DMS114 treated with DMSO at 0.1 percent for 48 hours (cell line): ENCODE measurements around the gene TERB1.

Experiments used
- DNase-seq: peaks from one replicate; lab custom pipeline; 2025; ENCODE audit not compliant: unreplicated experiment; lab: John Stamatoyannopoulos, UW

TERB1 gene

DNA sequence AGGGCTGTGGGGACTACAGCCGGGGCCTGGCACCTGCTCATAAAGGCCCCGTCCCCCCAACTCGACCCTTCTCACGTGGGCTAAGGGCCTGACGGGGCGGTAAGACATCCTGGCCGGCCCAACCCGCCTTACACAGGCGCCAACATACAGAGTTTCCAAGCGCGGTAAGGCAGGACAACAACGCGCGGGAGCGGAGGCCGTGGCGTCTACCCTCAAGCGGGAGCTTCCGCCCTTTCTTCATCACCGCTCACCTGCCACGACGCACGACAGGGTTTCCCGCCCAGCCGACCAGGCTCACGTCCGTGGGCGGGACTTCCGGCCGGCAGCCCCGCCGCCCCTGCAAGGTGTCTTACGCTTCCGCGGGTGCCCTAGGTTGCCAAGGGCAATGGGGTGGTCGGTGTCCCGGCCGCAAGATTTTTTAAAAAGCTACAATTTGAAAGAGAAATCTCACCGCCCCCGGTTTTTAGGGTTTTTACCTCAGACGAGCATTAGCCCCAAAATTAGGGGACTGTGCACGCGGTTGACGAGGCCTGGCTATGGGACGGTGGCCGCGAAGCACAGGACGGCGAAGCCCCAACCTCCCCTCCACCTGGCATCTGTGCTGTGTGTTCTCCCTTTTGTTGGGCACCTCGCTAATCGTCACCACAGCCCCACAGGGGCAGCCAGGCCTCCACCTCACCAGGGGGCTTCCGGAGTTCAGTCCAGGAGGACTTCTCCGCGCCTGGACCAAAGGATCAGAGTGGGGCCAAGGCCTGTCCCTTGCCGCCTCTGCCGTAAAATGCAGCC lies at the start of gene TERB1:
Gene TERB1 (minus strand): TSS at position 265 of the 786 bp plus-strand sequence. CDS start 4,786 bp downstream, outside the sequence.
- no peak for DNase-seq

- no peak for DNase-seq
Measured at GRCh38 chr16:66850115-66850815, 48.9 kb upstream of the TERB1 start.

DNA sequence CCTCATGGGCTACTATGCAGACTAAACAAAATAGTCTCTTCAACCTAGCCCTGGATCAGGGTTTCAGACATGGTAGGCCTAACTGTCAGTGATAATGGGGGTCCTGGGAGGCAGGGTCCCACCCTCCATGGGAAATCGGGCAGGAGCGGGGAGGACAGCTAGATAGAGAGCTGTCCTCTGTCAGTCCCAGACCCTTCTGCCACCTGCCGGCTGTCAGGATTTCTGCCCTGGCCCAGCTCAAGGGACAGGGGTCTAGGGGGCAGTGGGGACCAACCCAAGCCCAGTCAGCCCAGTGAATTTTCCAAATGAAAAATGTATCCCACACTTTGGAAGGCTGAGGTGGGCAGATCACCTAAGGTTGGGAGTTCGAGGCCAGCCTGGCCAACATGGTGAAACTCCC lies 48.2 kb upstream of the TERB1 start:
- DNase-seq: no peak

DNA sequence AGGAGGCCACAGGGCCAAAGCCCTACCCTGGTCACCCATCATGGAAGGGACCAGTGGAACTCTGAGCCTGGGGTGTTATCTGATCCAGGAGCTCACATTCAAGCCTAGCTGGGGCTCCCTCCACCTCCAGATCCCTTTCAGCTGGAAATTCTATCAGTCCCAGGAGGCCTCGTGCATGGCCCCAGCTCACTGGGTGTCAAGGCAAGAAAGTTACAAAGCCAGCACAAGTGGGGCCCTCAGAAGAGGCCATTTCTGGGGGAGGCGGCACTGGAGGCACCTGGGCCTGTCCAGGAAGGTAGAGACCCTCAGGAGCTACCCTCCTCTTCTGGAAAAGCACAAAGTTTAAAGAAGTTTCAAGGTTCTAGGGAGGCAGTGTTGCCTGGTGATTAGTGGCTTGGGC lies 47.6 kb upstream of the TERB1 start:
- no peak for DNase-seq

DNA sequence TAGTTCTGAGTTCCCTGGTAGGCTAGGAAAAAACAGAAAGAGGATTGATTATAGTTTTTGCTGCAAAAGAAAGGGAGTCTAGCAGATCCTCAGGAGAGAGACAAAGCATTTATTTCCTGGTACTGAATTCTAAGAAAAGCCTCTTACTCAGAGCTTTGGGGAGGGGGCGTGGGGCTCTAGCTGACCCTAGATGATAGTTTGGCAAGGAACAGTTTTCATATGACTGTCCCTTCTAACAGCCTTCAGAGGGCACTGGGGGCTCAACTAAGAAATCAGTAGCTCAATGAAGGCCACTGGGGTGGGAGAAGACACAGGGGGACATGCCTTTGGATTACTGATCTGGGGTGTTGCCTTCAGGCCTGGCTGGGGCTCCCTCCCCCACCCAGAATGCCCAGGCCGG lies 46.8 kb upstream of the TERB1 start:
- no peak for DNase-seq

- no peak for DNase-seq
Measured at GRCh38 chr16:66847533-66848067, 46.2 kb upstream of the TERB1 start.

- DNase-seq: no peak
Measured at GRCh38 chr16:66846831-66847230, 45.4 kb upstream of the TERB1 start.

DNA sequence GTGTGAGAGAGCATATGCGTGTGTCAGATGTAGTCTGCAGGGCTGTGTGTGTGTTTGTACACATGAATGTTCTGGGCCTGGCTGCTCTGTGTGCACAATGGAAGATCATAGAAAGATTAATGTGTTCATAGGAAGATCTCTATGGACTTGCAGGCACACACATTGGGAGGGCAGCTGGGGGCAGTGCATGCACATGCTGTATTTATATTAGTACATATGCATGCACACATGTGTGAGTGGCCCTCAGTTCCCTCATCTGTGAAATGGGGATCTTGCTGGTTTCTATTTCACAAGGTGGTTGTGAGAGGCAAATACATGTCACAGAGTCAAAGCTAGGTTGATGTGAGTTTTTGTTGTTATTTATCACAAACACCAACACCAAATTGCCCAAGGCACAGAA lies 44.9 kb upstream of the TERB1 start:
- DNase-seq: no peak

DNA sequence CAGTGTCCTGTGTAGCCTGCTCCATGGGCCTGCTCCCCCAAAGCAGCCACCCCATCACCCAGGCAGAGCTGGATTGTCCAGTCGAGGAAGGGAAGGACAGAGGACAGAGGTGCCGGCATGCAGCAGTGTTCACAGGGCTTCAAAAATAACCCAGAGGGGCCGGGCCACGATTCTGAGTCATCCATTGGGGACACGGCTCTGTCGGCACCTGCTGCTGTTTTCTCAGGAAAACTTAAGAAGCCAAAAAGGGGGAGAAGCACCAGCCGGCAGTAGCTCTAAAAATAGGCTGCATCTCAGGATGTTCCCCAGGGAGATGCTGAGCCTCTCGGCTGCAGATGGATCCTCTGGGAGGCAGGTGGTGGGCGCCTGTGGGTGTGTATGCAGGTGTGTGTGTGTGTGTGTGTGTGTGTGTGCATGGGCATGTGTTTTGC lies 44.4 kb upstream of the TERB1 start:
- no peak for DNase-seq

- DNase-seq: no peak
Measured at GRCh38 chr16:66845080-66845410, 43.7 kb upstream of the TERB1 start.

DNA sequence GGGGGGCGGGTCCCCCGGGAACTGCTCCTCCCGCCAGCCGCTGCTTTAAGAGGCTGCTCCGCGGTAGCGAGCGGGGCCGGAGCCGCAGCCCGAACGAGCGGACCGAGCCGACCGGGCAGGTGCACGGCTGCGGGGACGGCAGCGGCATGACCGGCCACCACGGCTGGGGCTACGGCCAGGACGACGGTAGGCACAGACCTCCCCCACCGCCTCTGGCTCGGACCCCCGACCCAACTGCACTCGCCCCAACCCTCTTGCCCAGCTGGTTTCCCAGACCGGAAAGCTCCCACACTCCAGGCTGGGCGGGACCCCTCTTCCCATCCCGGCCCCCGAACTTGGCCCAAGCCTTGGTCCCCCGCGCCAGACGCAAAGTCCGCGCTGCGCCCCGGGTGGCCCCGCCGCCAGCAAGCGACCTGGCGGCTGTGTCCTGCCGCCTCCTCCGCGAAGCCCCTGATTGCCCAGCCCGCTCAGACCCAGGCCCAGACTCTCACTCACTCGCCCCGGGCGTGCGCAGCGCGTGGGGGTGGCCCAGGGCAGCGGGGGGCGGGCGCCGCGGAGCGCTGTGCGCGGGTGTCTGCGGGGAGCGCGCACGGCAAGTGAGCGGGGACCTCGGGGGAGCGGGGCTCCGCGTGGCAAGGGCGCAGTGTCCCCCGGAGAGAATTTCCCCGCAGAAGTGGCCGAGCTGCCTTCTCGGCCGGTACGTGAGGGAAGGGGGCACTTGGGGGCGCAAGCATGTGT lies 43.1 kb upstream of the TERB1 start, which contains the start of gene CA7:
Gene CA7 (plus strand): TSS at position 73 of the 738 bp plus-strand sequence. CDS start 74 bp downstream, at position 147.
- DNase-seq: no peak

DNA sequence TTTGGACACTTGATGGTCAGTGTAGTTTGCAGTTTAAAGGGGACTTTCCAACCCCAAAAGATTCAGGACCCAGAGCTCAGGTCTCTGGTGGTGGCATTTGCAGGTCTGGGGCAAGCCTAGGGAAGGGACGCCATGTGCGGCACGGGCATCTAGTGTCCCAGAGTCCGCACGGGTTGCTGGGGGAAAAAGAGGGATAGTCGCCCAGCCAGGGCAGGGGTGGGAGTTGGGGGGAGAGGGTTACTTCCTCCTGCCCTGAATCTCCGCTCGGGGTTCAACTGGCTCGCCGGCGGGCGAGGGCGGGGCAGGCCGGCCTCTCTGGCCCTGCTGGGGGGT lies 42.6 kb upstream of the TERB1 start:
- no peak for DNase-seq

- no peak for DNase-seq
Measured at GRCh38 chr16:66843191-66843590, 41.8 kb upstream of the TERB1 start.

- DNase-seq: no peak
Measured at GRCh38 chr16:66842765-66843164, 41.4 kb upstream of the TERB1 start.

GRCh38 chr16:66841366-66841765 lies 40.0 kb upstream of the TERB1 start:
- no peak for DNase-seq

- DNase-seq: no peak
Measured at GRCh38 chr16:66840883-66841282, 39.5 kb upstream of the TERB1 start.

DNA sequence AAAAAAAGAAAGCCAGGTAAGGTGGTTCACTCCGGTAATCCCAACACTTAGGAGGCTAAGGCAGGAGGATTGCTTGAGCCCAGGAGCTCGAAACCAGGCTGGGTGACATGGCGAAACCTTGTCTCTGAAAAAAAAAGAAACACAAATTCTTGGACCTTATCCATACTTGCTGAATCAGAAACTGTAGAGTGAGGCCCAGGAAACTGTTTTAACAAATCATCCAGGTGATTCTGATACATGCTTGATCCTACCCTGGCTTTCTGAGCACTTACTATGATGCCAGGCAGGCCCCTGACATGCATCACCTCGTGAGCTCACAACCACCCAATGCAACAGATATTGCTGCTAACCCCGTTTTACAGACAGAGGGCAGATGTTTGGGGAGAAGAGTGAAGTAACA lies 33.4 kb upstream of the TERB1 start:
- DNase-seq: no peak

- DNase-seq: no peak
Measured at GRCh38 chr16:66832661-66833305, 31.4 kb upstream of the TERB1 start.

DNA sequence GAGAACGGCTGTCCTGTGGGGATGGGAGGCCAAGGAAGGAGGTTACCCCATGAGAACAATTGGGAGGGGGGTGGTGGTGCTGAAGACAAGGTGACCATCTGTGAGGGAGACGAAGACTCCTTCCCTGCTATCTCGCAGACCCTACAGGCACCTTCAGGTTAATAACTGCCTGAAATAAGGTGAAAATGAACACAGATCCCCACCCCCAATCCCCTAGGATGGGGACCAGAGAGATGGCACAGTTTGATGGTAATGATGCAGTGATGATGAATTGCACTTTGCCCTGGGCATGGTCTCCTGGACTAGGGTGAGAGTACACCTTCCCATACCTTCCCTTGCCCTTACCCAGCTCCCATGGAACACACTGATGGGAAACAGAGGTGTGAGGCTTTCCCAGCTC lies 30.8 kb upstream of the TERB1 start:
- no peak for DNase-seq

GRCh38 chr16:66830422-66831404 lies 29.3 kb upstream of the TERB1 start, which contains the start of gene NAE1:
TSS of gene NAE1 (minus strand) at chr16:66830976. CDS start at chr16:66830899, 77 bp downstream.
- peak; percentile 81 for DNase-seq
